ENCODE results near the gene IPMK. TPM values are rescaled to one million over a fixed set of nuclear protein-coding genes. Genes with fewer than 3 reads are reported as not detected.

The IPMK gene
- total and polyA plus RNA-seq, 9 of the 15 experiments (the other 6 are each of a cell fraction or from before 2014, with no cell fraction given), result 0.98 to 4.4 (median 2.7) TPM

- TF ChIP-seq ZNF277 (CRISPR knock-in tag; IDR thresholded peaks at IDR 0.05; ENCODE audit: borderline replicate concordance) (no peak), HMG20B (CRISPR knock-in tag; IDR thresholded peaks at IDR 0.05) (no peak), CHCHD3 (CRISPR knock-in tag; IDR thresholded peaks at IDR 0.05) (no peak), CEBPG (CRISPR knock-in tag; IDR thresholded peaks at IDR 0.05) (no peak), CEBPG (tag; conservative IDR thresholded peaks at IDR 0.05 in 1 of 2, IDR thresholded peaks at IDR 0.05 in 1 of 2) (peak; percentile 30 to 43; a peak in 2 of 4 replicates), ZNF57 (CRISPR knock-in tag; IDR thresholded peaks at IDR 0.05) (no peak), NCOA6 (IDR thresholded peaks at IDR 0.05) (no peak), ZNF512 (tag; IDR thresholded peaks at IDR 0.05) (no peak), NFATC3 (IDR thresholded peaks at IDR 0.05) (no peak), NR2C2 (CRISPR knock-in tag; IDR thresholded peaks at IDR 0.05) (no peak), NR2C2 (tag; IDR thresholded peaks at IDR 0.05) (peak; percentile 93), ZSCAN29 (IDR thresholded peaks at IDR 0.05) (peak; percentile 96), PRMT5 (CRISPR knock-in tag; IDR thresholded peaks at IDR 0.05) (no peak), CREBBP (IDR thresholded peaks at IDR 0.05; ENCODE audit: low read depth, low read length) (no peak), CREB5 (CRISPR knock-in tag; IDR thresholded peaks at IDR 0.05) (no peak), BHLHE40 (IDR thresholded peaks at IDR 0.05; ENCODE audit: low read length) (peak; percentile 58; the same call in 1 of the 2 replicates), FOS (IDR thresholded peaks at IDR 0.05; ENCODE audit: extremely low read depth, insufficient read length) (no peak), NFIC (IDR thresholded peaks at IDR 0.05) (no peak), KDM4B (IDR thresholded peaks at IDR 0.05; ENCODE audit: borderline replicate concordance in 2 of 2, low read depth in 1 of 2) (no peak), CBX5 (IDR thresholded peaks at IDR 0.05; ENCODE audit: borderline replicate concordance, low read depth) (no peak), ESRRA (IDR thresholded peaks at IDR 0.05; ENCODE audit: borderline replicate concordance, low read depth) (no peak)
Observed at GRCh38 chr10:58266003-58266825, 1.5 kb downstream of the IPMK start (continued).
